PFSK-1 (cell line): ENCODE measurements around the gene HMGCLL1.

Experiments
- POLR2AphosphoS5 ChIP-seq: IDR thresholded peaks from 2 replicates; pipeline ENCODE4 v1.6.1; 2012; ENCODE audit warnings: low read depth, mild to moderate bottlenecking, control low read depth, low read length, moderate library complexity
- TAF1 ChIP-seq: IDR thresholded peaks from 2 replicates; pipeline ENCODE4 v1.6.1; 2012; ENCODE audit warnings: low read length, control low read depth, borderline replicate concordance; ENCODE audit not compliant: insufficient read depth

- TF ChIP-seq POLR2AphosphoS5 (no peak), TAF1 (no peak)
These were observed 84.6 kb downstream of the HMGCLL1 start for GRCh38 chr6:55494411-55494810.
